ENCODE data around the gene CD163L1. TPM values are rescaled to one million over a fixed set of nuclear protein-coding genes. Genes with fewer than 3 reads are reported as not detected.

CD163L1 gene
- total and polyA plus RNA-seq, 9 of the 15 experiments (the other 6 are each of a cell fraction or from before 2014, with no cell fraction given), result 0.54 to 9.2 (median 2.0) TPM

GRCh38 chr12:7448099-7448498, 4.1 kb upstream of the CD163L1 start:
- no peaks in the 10 kb centered on the region for H3K9me3 ChIP-seq (replicated peaks; ENCODE audit: control insufficient read depth, insufficient read depth, low read depth, low read length)
- TF ChIP-seq MAFG (tag; conservative IDR thresholded peaks at IDR 0.05) (0 out of 2 replicates have a peak, but pooled peaks have one; percentile 11), ZNF561 (CRISPR knock-in tag; conservative IDR thresholded peaks at IDR 0.05) (no peak), C11orf30 (IDR thresholded peaks at IDR 0.05; ENCODE audit: low read depth) (0 out of 2 replicates have a peak, but pooled peaks have one; percentile 23), ZNF316 (IDR thresholded peaks at IDR 0.05) (peak; percentile 54)
- intact Hi-C loops (cut with micrococcal nuclease) (no loop called here), in situ Hi-C loops (cut with MboI) (no loop called here)
- ChIA-PET CTCF (ENCODE audit: low intra/inter-chr PET ratio) (no interaction called here), POLR2A (no interaction called here)
- H3K4me1 ChIP-seq (replicated peaks in 1 of 2; ENCODE audit: control insufficient read depth in 2 of 2, insufficient read depth in 2 of 2, low read length in 2 of 2), result no peaks in the 10 kb centered on the region
- H3K27ac ChIP-seq (ENCODE audit: extremely low read depth, low read depth, low read length), result no peak overlapping the region
- H2AFZ ChIP-seq (ENCODE audit: low read depth, low read length), result no peak overlapping the region
- H3K9me1 ChIP-seq (ENCODE audit: control insufficient read depth, insufficient read depth, low read length), result no peaks in the 10 kb centered on the region
- no peak overlapping the region for H3K4me3 ChIP-seq
- H3K79me2 ChIP-seq (ENCODE audit: control insufficient read depth, insufficient read depth, low read length), result no peaks in the 10 kb centered on the region
- no peaks in the 10 kb centered on the region for H4K20me1 ChIP-seq (replicated peaks; ENCODE audit: control insufficient read depth, insufficient read depth, low read length)
- FAIRE-seq (no peak), DNase-seq (ENCODE audit: extremely low read depth in 1 of 4, low spot score in 3 of 4) (no peak), ATAC-seq (no peak)
- H3K36me3 ChIP-seq (ENCODE audit: control insufficient read depth, insufficient read depth, low read length), result no peaks in the 10 kb centered on the region
- BruUV-seq (replicated peaks), result no TSS peak
- WGBS (ENCODE audit: insufficient coverage, low coverage, missing lambda C conversion rate), result 0% methylated on average over 1 of the region's 1 CpG
- H3K27me3 ChIP-seq (ENCODE audit: control insufficient read depth in 2 of 2, insufficient read depth in 2 of 2, low read length in 2 of 2), result no peaks in the 10 kb centered on the region
- H3K9ac ChIP-seq (ENCODE audit: insufficient read depth in 1 of 2, low read depth in 2 of 2, low read length in 2 of 2), result no peak overlapping the region
- no peak overlapping the region for H3K4me2 ChIP-seq (ENCODE audit: insufficient read depth, low read length)

DNA sequence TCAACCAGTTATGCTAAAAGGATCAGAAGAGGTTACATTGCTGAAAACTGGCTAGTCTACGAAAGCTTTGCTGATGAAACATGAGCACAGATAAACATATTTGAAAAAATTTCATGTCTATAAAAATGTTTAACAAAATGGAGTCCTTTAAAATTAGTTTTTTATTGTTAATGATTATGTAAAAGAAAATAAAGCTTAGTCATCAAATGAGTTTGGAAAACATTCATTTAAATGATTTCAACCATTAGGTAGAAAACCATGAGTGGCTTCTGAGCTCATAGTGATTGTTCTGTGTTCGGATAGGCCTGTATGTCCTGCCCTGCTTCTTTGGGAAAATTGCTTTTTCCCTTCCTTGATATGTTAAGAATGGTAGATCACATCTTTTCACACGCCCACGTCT, 584 bp upstream of the CD163L1 start:
- ATAC-seq (no peak), FAIRE-seq (no peak), DNase-seq (ENCODE audit: extremely low read depth in 1 of 4, low spot score in 3 of 4) (no peak)
- Histone ChIP-seq H4K20me1 (replicated peaks; ENCODE audit: control insufficient read depth, insufficient read depth, low read length) (no peaks in the 10 kb centered on the region), H3K9me3 (replicated peaks; ENCODE audit: control insufficient read depth, insufficient read depth, low read depth, low read length) (no peaks in the 10 kb centered on the region), H3K36me3 (ENCODE audit: control insufficient read depth, insufficient read depth, low read length) (no peaks in the 10 kb centered on the region), H2AFZ (ENCODE audit: low read depth, low read length) (no peak overlapping the region), H3K9ac (ENCODE audit: insufficient read depth in 1 of 2, low read depth in 2 of 2, low read length in 2 of 2) (no peak overlapping the region), H3K9me1 (ENCODE audit: control insufficient read depth, insufficient read depth, low read length) (no peaks in the 10 kb centered on the region), H3K4me3 (no peak overlapping the region), H3K4me1 (replicated peaks in 1 of 2; ENCODE audit: control insufficient read depth in 2 of 2, insufficient read depth in 2 of 2, low read length in 2 of 2) (peaks cover 0 to 4% of the 10 kb centered on the region in 2 experiments; a peak in 1 of 5 replicates), H3K79me2 (ENCODE audit: control insufficient read depth, insufficient read depth, low read length) (no peaks in the 10 kb centered on the region), H3K4me2 (ENCODE audit: insufficient read depth, low read length) (no peak overlapping the region), H3K27ac (ENCODE audit: extremely low read depth, low read depth, low read length) (no peak overlapping the region), H3K27me3 (ENCODE audit: control insufficient read depth in 2 of 2, insufficient read depth in 2 of 2, low read length in 2 of 2) (no peaks in the 10 kb centered on the region)
- intact Hi-C loops (cut with micrococcal nuclease), result no loop called here
- 53% methylated on average over 4 of the region's 4 CpGs for WGBS (ENCODE audit: insufficient coverage, low coverage, missing lambda C conversion rate)
- in situ Hi-C loops (cut with MboI), result no loop called here
- TF ChIP-seq TGIF2 (CRISPR knock-in tag; IDR thresholded peaks at IDR 0.05) (no peak), ZNF316 (IDR thresholded peaks at IDR 0.05) (peak; percentile 72)
- BruUV-seq (replicated peaks), result no TSS peak
- POLR2A ChIA-PET, result no interaction called here
- CTCF ChIA-PET (ENCODE audit: low intra/inter-chr PET ratio), result no interaction called here

Measured in K562 (cell line).